BE2C (cell line): ENCODE data around the gene WDR19.

Source experiments
- DNase-seq: peaks from one replicate; pipeline ENCODE4 v3.0.0-alpha.2; 2020
- H3K27me3 ChIP-seq: fragments of 250-450 bp; sonication (Bioruptor Pico); 2 replicates; pipeline ENCODE4 v1.5.1; 2020; ENCODE audit warnings: mild to moderate bottlenecking
- H3K36me3 ChIP-seq: fragments of 250-450 bp; sonication (Bioruptor Pico); 2 replicates; pipeline ENCODE4 v1.5.1; 2020; ENCODE audit warnings: mild to moderate bottlenecking
- H3K4me1 ChIP-seq: fragments of 250-450 bp; sonication (Bioruptor Pico); 2 replicates; pipeline ENCODE4 v1.5.1; 2020
- H3K4me3 ChIP-seq: 2 replicates; pipeline ENCODE4 v1.5.1; 2011; ENCODE audit warnings: low read depth, low read length
- H3K9me3 ChIP-seq: fragments of 250-450 bp; sonication (Bioruptor Pico); 2 replicates; pipeline ENCODE4 v1.5.1; 2020
- CTCF ChIP-seq: IDR thresholded peaks from 2 replicates; pipeline ENCODE4 v1.5.1; 2012; ENCODE audit warnings: mild to moderate bottlenecking, low read depth, low read length

WDR19 gene

GRCh38 chr4:39157520-39157919 lies 24.8 kb upstream of the WDR19 start:
- H3K4me1 ChIP-seq = no peaks in the 10 kb centered on the region
- no peaks in the 10 kb centered on the region for H3K36me3 ChIP-seq
- H3K4me3 ChIP-seq = no peak overlapping the region
- no peak for TF ChIP-seq CTCF
- H3K9me3 ChIP-seq = no peaks in the 10 kb centered on the region
- no peaks in the 10 kb centered on the region for H3K27me3 ChIP-seq
- DNase-seq = no peak

- Histone ChIP-seq H3K4me1 (no peaks in the 10 kb centered on the region), H3K36me3 (no peaks in the 10 kb centered on the region), H3K9me3 (no peaks in the 10 kb centered on the region; the same call in 1 of the 2 replicates), H3K4me3 (no peak overlapping the region), H3K27me3 (no peaks in the 10 kb centered on the region)
- DNase-seq = no peak
- no peak for TF ChIP-seq CTCF
Observed at GRCh38 chr4:39166177-39166576, 16.2 kb upstream of the WDR19 start.

- no peaks in the 10 kb centered on the region for H3K36me3 ChIP-seq
- H3K4me1 ChIP-seq = no peaks in the 10 kb centered on the region
- H3K4me3 ChIP-seq = no peak overlapping the region
- TF ChIP-seq CTCF = no peak
- no peak for DNase-seq
- no peaks in the 10 kb centered on the region for H3K27me3 ChIP-seq
- no peaks in the 10 kb centered on the region; the same call in 1 of the 2 replicates for H3K9me3 ChIP-seq
Observed at GRCh38 chr4:39166669-39167068, 15.7 kb upstream of the WDR19 start.

- no peaks in the 10 kb centered on the region for H3K36me3 ChIP-seq
- H3K4me1 ChIP-seq = no peaks in the 10 kb centered on the region
- no peaks in the 10 kb centered on the region; the same call in 1 of the 2 replicates for H3K9me3 ChIP-seq
- DNase-seq = no peak
- no peak overlapping the region for H3K4me3 ChIP-seq
- no peak for TF ChIP-seq CTCF
- H3K27me3 ChIP-seq = no peaks in the 10 kb centered on the region
Observed at GRCh38 chr4:39169426-39169825, 12.9 kb upstream of the WDR19 start.

GRCh38 chr4:39170301-39170700 lies 12.0 kb upstream of the WDR19 start:
- Histone ChIP-seq H3K4me3 (no peak overlapping the region), H3K36me3 (no peaks in the 10 kb centered on the region), H3K4me1 (no peaks in the 10 kb centered on the region), H3K27me3 (no peaks in the 10 kb centered on the region), H3K9me3 (no peaks in the 10 kb centered on the region; the same call in 1 of the 2 replicates)
- TF ChIP-seq CTCF = no peak
- DNase-seq = no peak

- Histone ChIP-seq H3K4me1 (no peaks in the 10 kb centered on the region), H3K4me3 (no peak overlapping the region), H3K27me3 (0 out of 2 replicates have a peak, but pooled peaks cover 2% of the 10 kb centered on the region), H3K36me3 (no peaks in the 10 kb centered on the region), H3K9me3 (no peaks in the 10 kb centered on the region)
- no peak for DNase-seq
- TF ChIP-seq CTCF = no peak
Observed at GRCh38 chr4:39178706-39179105, 3.6 kb upstream of the WDR19 start.
